ENCODE measurements around the gene SERBP1.

The SERBP1 gene

GRCh38 chr1:67361641-67362040 is 68.6 kb downstream of the SERBP1 start:
- no peak for DNase-seq (ENCODE audit: low read depth)
- TF ChIP-seq, protein P1, sequence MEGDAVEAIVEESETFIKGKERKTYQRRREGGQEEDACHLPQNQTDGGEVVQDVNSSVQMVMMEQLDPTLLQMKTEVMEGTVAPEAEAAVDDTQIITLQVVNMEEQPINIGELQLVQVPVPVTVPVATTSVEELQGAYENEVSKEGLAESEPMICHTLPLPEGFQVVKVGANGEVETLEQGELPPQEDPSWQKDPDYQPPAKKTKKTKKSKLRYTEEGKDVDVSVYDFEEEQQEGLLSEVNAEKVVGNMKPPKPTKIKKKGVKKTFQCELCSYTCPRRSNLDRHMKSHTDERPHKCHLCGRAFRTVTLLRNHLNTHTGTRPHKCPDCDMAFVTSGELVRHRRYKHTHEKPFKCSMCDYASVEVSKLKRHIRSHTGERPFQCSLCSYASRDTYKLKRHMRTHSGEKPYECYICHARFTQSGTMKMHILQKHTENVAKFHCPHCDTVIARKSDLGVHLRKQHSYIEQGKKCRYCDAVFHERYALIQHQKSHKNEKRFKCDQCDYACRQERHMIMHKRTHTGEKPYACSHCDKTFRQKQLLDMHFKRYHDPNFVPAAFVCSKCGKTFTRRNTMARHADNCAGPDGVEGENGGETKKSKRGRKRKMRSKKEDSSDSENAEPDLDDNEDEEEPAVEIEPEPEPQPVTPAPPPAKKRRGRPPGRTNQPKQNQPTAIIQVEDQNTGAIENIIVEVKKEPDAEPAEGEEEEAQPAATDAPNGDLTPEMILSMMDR (conservative IDR thresholded peaks at IDR 0.05; ENCODE audit: low read length): no peak
- H3K4me3 ChIP-seq (ENCODE audit: low read length): no peak overlapping the region

- no peak overlapping the region for H3K4me3 ChIP-seq (ENCODE audit: low read length)
- TF ChIP-seq, protein P1 (conservative IDR thresholded peaks at IDR 0.05; ENCODE audit: low read length): no peak
- DNase-seq (ENCODE audit: low read depth): no peak
These were observed 70.6 kb downstream of the SERBP1 start for GRCh38 chr1:67359592-67359991.

Measured in AG10803 (cell line).